Neural progenitor cell (in vitro differentiated cells): Measurements from ENCODE around the gene CUL1.

Experiments
- EZH2 ChIP-seq: fragments of 200-600 bp; sonication (generic); IDR thresholded peaks from 2 replicates; pipeline ENCODE4 v1.6.1; 2017; ENCODE audit warnings: antibody characterized with exemption, mild to moderate bottlenecking, moderate library complexity
- EZH2phosphoT487 ChIP-seq: fragments of 200-600 bp; sonication (generic); IDR thresholded peaks from 2 replicates; pipeline ENCODE4 v1.6.1; 2017; ENCODE audit warnings: antibody characterized with exemption
- TF ChIP-seq, protein P1 (sequence below): fragments of 200-600 bp; sonication (generic); IDR thresholded peaks from 2 replicates; pipeline ENCODE4 v1.5.1; 2017; ENCODE audit warnings: antibody characterized with exemption, mild to moderate bottlenecking

GRCh38 chr7:148831782-148832181 is 133.1 kb downstream of the CUL1 start:
- TF ChIP-seq EZH2phosphoT487 (no peak), EZH2 (no peak)
- TF ChIP-seq, protein P1, sequence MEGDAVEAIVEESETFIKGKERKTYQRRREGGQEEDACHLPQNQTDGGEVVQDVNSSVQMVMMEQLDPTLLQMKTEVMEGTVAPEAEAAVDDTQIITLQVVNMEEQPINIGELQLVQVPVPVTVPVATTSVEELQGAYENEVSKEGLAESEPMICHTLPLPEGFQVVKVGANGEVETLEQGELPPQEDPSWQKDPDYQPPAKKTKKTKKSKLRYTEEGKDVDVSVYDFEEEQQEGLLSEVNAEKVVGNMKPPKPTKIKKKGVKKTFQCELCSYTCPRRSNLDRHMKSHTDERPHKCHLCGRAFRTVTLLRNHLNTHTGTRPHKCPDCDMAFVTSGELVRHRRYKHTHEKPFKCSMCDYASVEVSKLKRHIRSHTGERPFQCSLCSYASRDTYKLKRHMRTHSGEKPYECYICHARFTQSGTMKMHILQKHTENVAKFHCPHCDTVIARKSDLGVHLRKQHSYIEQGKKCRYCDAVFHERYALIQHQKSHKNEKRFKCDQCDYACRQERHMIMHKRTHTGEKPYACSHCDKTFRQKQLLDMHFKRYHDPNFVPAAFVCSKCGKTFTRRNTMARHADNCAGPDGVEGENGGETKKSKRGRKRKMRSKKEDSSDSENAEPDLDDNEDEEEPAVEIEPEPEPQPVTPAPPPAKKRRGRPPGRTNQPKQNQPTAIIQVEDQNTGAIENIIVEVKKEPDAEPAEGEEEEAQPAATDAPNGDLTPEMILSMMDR, result no peak
